OCI-LY7 (cell line): ENCODE data around the gene SVOPL. TPM values are rescaled to one million over a fixed set of nuclear protein-coding genes. Genes with fewer than 3 reads are reported as not detected.
"Not testable (repeated sequence)": the region's sequence is repeated elsewhere in the genome, so short reads cannot be mapped to it uniquely, and the experiment has no call there.

Experiments used
- BruUV-seq: library from RNA; stranded (reverse); fragments of 400-500 nt; replicated peaks from 2 replicates; lab custom pipeline; 2021; lab: Mats Ljungman, UMichigan
- CTCF ChIA-PET: fragments of 300-600 bp; sonication (Branson Sonifier 250); formaldehyde crosslinking; loops from one replicate; lab custom pipeline; 2022; ENCODE audit warnings: antibody characterized with exemption; ENCODE audit not compliant: unreplicated experiment; lab: Charles Lee
- POLR2A ChIA-PET: fragments of 300-600 bp; sonication (Branson Sonifier 250); formaldehyde crosslinking; loops from one replicate; lab custom pipeline; 2022; ENCODE audit warnings: antibody characterized with exemption; lab: Charles Lee
- DNase-seq: peaks from one replicate; pipeline ENCODE4 v3.0.0-alpha.2; 2015; ENCODE audit warnings: low spot score
- H2AFZ ChIP-seq: fragments of 200-600 bp; sonication (generic), shearing (Covaris generic); 2 replicates; pipeline ENCODE4 v1.6.1; 2014; ENCODE audit warnings: mild to moderate bottlenecking, antibody characterized with exemption, low read length, moderate library complexity
- H3K27ac ChIP-seq: fragments of 200-600 bp; sonication (generic); 2 replicates; pipeline ENCODE4 v1.5.1; 2014; ENCODE audit warnings: mixed run types, low read depth, mild to moderate bottlenecking, moderate library complexity, low read length, inconsistent platforms; ENCODE audit not compliant: poor library complexity, severe bottlenecking
- H3K36me3 ChIP-seq: fragments of 200-600 bp; sonication (generic); 2 replicates; pipeline ENCODE4 v1.6.1; 2014; ENCODE audit warnings: mild to moderate bottlenecking, antibody characterized with exemption, low read length, moderate library complexity, mixed read lengths; ENCODE audit not compliant: insufficient read depth
- H3K4me1 ChIP-seq: fragments of 200-600 bp; sonication (generic); 2 replicates; pipeline ENCODE4 v1.5.1; 2014; ENCODE audit warnings: mild to moderate bottlenecking, low read length; ENCODE audit not compliant: insufficient read depth, poor library complexity, severe bottlenecking
- H3K4me2 ChIP-seq: fragments of 200-600 bp; sonication (generic); 2 replicates; pipeline ENCODE4 v1.6.1; 2014; ENCODE audit warnings: mild to moderate bottlenecking, low read length
- H3K4me3 ChIP-seq: fragments of 200-600 bp; sonication (generic); 2 replicates; pipeline ENCODE4 v1.5.1; 2014; ENCODE audit warnings: mild to moderate bottlenecking, low read depth, low read length; ENCODE audit not compliant: poor library complexity, severe bottlenecking
- H3K79me2 ChIP-seq: fragments of 200-600 bp; sonication (generic); 2 replicates; pipeline ENCODE4 v1.6.1; 2016; ENCODE audit warnings: low read depth, mild to moderate bottlenecking, low read length, moderate library complexity, mixed read lengths; ENCODE audit not compliant: insufficient read depth
- H3K9me2 ChIP-seq: fragments of 200-600 bp; sonication (generic); 2 replicates; pipeline ENCODE4 v1.6.1; 2016; ENCODE audit warnings: mild to moderate bottlenecking, low read length, mixed read lengths; ENCODE audit not compliant: insufficient read depth
- H3K9me3 ChIP-seq: fragments of 200-600 bp; sonication (generic); 2 replicates; pipeline ENCODE4 v1.6.1; 2014; ENCODE audit warnings: mild to moderate bottlenecking, mixed run types, low read length, mixed read lengths
- H4K20me1 ChIP-seq: fragments of 200-600 bp; sonication (generic); 2 replicates; pipeline ENCODE4 v1.6.1; 2014; ENCODE audit warnings: mild to moderate bottlenecking, antibody characterized with exemption, low read length, moderate library complexity, mixed read lengths; ENCODE audit not compliant: insufficient read depth
- CTCF ChIP-seq: fragments of 200-600 bp; sonication (generic); conservative IDR thresholded peaks from 2 replicates; pipeline ENCODE4 v1.5.1; 2014; ENCODE audit warnings: mild to moderate bottlenecking, antibody characterized with exemption, low read length, moderate library complexity, mixed read lengths
- EZH2phosphoT487 ChIP-seq: fragments of 200-600 bp; sonication (generic); IDR thresholded peaks from 2 replicates; pipeline ENCODE4 v1.6.1; 2018; ENCODE audit warnings: low read depth, borderline replicate concordance, mild to moderate bottlenecking, mixed run types, antibody characterized with exemption, low read length, moderate library complexity, mixed read lengths
- intact Hi-C: fragments of 100-400 bp; cut with micrococcal nuclease; formaldehyde crosslinking; loops from one replicate; pipeline ENCODE4 v1.10.0; 2022; ENCODE audit not compliant: unreplicated experiment
- total RNA-seq, 2 experiments: library from RNA; depleted of rRNA in 1 of 2; stranded (reverse); fragments of >200 nt in 1 of 2; shearing (Covaris generic) in 1 of 2; gene quantifications; 2 replicates each; pipeline ENCODE4 v1.2.3, GENCODE V29; 2014 to 2022

Gene SVOPL
- total RNA-seq, 2 experiments from 2014 or later = not detected

DNA sequence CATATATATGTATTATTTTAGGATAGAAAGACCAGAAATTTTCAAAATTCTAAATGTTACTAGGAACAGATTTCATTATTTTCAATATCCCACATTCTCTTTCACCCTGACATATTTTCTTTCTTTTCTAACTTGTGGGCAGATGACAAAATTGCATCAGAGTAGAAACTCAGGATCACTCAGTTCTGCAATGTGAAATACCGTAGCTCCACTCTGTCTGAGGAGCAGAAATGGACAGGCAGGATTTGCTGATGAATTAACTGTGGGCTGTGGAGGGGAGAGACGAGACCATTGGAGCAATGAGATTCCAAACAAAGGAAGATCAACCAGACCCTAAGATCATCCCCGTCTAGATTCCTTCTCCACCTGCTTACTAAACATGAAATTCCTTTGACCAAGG lies 37.0 kb upstream of the SVOPL start:
- Histone ChIP-seq H3K36me3 (no peaks in the 10 kb centered on the region), H3K27ac (no peak overlapping the region), H3K79me2 (no peaks in the 10 kb centered on the region), H3K9me3 (no peaks in the 10 kb centered on the region), H2AFZ (no peak overlapping the region), H3K9me2 (no peaks in the 10 kb centered on the region), H4K20me1 (no peaks in the 10 kb centered on the region), H3K4me1 (no peaks in the 10 kb centered on the region), H3K4me2 (no peak overlapping the region), H3K4me3 (no peak overlapping the region)
- TF ChIP-seq EZH2phosphoT487 = no peak
- TF ChIP-seq CTCF = no peak
- POLR2A ChIA-PET = interaction anchor here (0.6 to 0.9 kb wide), 3 partner anchors 11 to 573 kb away, joined by 3 read pairs; no protein-coding TSS in a partner anchor
- BruUV-seq = no TSS peak
- no peak for DNase-seq
- CTCF ChIA-PET = interaction anchor here (1.1 to 1.5 kb wide), 3 partner anchors 28 to 577 kb away, joined by 3 to 14 read pairs (median 3); no protein-coding TSS in a partner anchor
- intact Hi-C loops = loop anchor here (1.0 to 5.0 kb wide), 4 partner anchors 129 to 731 kb away; no protein-coding TSS in a partner anchor

DNA sequence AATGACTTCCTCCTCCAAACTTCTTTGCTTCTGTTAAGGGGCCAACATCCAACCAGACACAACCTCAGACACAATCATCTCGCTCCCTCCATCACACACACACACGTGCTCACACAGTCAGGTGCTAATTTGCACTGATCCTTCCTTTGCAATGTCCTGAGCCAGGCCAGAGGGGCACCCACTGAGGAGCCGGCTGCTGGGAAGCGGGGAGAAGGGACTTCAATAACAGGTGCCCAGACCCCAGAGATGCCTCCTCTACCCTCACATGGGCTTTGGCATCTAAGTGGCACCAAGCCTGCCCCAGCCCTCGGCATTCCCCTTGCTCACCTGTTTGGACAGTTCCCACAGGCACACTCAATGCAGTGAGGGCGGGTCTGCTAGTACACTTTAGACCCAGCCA lies 34.2 kb upstream of the SVOPL start:
- Histone ChIP-seq H4K20me1 (no peaks in the 10 kb centered on the region), H3K4me3 (no peak overlapping the region), H3K4me2 (no peak overlapping the region), H3K9me2 (no peaks in the 10 kb centered on the region), H3K27ac (no peak overlapping the region), H3K36me3 (no peaks in the 10 kb centered on the region), H3K9me3 (no peaks in the 10 kb centered on the region), H3K4me1 (no peaks in the 10 kb centered on the region), H2AFZ (no peak overlapping the region), H3K79me2 (no peaks in the 10 kb centered on the region)
- intact Hi-C loops = loop anchor here (5.0 kb wide), 2 partner anchors 132 to 728 kb away; no protein-coding TSS in a partner anchor
- DNase-seq = no peak
- TF ChIP-seq CTCF (no peak), EZH2phosphoT487 (no peak)
- no TSS peak for BruUV-seq
- ChIA-PET CTCF (no interaction called here), POLR2A (no interaction called here)

GRCh38 chr7:138731733-138732132 lies 30.6 kb upstream of the SVOPL start:
- intact Hi-C loops, POLR2A ChIA-PET, H3K9me3 ChIP-seq: not testable (repeated sequence)

More at GRCh38 chr7:138731733-138732132, 30.6 kb upstream of the SVOPL start:
- H3K4me1 ChIP-seq, CTCF ChIA-PET, H3K9me2 ChIP-seq, H3K79me2 ChIP-seq, H3K4me2 ChIP-seq, DNase-seq, H2AFZ ChIP-seq, H4K20me1 ChIP-seq, H3K4me3 ChIP-seq, H3K36me3 ChIP-seq, BruUV-seq, H3K27ac ChIP-seq: not testable (repeated sequence)
